ENCODE measurements around the gene TLX2. TPM values are rescaled to one million over a fixed set of nuclear protein-coding genes. Genes with fewer than 3 reads are reported as not detected.
A peak's percentile ranks its signal among the peaks of the same experiment; 100 is the strongest.

The TLX2 gene
- total and polyA plus RNA-seq, 2 of the 13 experiments (the other 11 are each of a cell fraction or from before 2014, with no cell fraction given), result 0.05 to 0.20 TPM

DNA sequence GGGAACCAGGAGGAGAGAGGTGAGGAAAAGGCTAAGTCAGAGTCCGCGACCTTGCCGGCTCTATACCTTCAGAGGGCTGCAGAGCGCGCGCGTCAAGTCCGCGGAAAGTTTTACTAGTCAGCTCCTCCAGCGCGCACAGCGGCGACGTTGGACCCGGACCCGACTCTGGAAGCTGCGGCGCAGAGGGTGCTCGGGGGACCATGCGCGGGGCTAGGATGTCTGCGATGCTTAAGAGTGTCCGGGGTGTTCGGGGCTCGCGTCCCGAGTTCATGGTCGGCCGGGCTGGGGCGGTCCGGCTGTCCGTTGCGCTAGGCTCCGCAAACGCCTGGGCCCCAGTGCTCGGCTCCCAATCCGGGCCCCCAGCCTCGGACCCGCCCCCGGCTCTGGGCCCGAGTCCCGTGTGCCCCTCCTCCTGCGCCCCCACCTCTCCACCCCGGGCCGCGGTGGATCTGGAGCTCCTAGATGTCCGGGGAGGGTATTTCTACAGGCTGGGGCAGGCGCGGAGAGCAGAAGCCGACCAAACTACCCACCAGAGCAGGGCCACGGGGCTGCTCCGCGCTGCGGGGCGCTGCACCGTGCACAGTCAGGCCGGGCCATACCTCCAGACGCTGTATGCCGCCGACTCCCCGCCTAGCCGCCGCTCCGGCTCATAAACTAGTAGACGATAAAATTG lies 14.8 kb upstream of the TLX2 start, which contains the start of gene LBX2 (continued):
- TF ChIP-seq ZFP91 (CRISPR knock-in tag; IDR thresholded peaks at IDR 0.05; ENCODE audit: borderline replicate concordance), result peak; percentile 60; the same call in 1 of the 2 replicates
- TF ChIP-seq ZNF446 (CRISPR knock-in tag; IDR thresholded peaks at IDR 0.05), result no peak
- peak in 1 of 2 experiments; percentile 25; a peak in 1 of 4 replicates for TF ChIP-seq HMGXB4 (CRISPR knock-in tag; IDR thresholded peaks at IDR 0.05; ENCODE audit: borderline replicate concordance in 1 of 2, low read depth in 1 of 2)
- 0 out of 2 replicates have a peak, but pooled peaks have one; percentile 48 for TF ChIP-seq ZNF776 (CRISPR knock-in tag; IDR thresholded peaks at IDR 0.05)
- no peak for TF ChIP-seq ZFP36 (IDR thresholded peaks at IDR 0.05; ENCODE audit: borderline replicate concordance, low read depth, low read length, partially characterized antibody)
- TF ChIP-seq ZSCAN25 (CRISPR knock-in tag; IDR thresholded peaks at IDR 0.05), result no peak
- no peak for TF ChIP-seq HDAC6 (IDR thresholded peaks at IDR 0.05; ENCODE audit: low read depth, low read length)
- no peak for TF ChIP-seq SIN3B (IDR thresholded peaks at IDR 0.05; ENCODE audit: low read length)
- TF ChIP-seq ZFY (CRISPR knock-in tag; IDR thresholded peaks at IDR 0.05), result peak; percentile 67
- TF ChIP-seq SAFB2 (CRISPR knock-in tag; IDR thresholded peaks at IDR 0.05; ENCODE audit: borderline replicate concordance, low read depth), result no peak
- TF ChIP-seq NKX3-1 (CRISPR knock-in tag; IDR thresholded peaks at IDR 0.05), result no peak
- TF ChIP-seq TAF1 (CRISPR knock-in tag; IDR thresholded peaks at IDR 0.05), result peak; percentile 29; the same call in 1 of the 2 replicates
- no peak for TF ChIP-seq KDM4B (CRISPR knock-in tag; IDR thresholded peaks at IDR 0.05)
- no peak for TF ChIP-seq MIER3 (CRISPR knock-in tag; IDR thresholded peaks at IDR 0.05; ENCODE audit: borderline replicate concordance)
- TF ChIP-seq DMAP1 (CRISPR knock-in tag; IDR thresholded peaks at IDR 0.05), result no peak
- TF ChIP-seq SUZ12 (IDR thresholded peaks at IDR 0.05; ENCODE audit: low read depth, low read length), result no peak
- peak; percentile 70 for TF ChIP-seq MAZ (IDR thresholded peaks at IDR 0.05; ENCODE audit: borderline replicate concordance, low read depth, low read length)
- peak; percentile 89 for TF ChIP-seq MAZ (CRISPR knock-in tag; IDR thresholded peaks at IDR 0.05; ENCODE audit: low read depth)
- TF ChIP-seq ZNF496 (CRISPR knock-in tag; IDR thresholded peaks at IDR 0.05; ENCODE audit: insufficient replicate concordance), result no peak
- TF ChIP-seq, protein P1, sequence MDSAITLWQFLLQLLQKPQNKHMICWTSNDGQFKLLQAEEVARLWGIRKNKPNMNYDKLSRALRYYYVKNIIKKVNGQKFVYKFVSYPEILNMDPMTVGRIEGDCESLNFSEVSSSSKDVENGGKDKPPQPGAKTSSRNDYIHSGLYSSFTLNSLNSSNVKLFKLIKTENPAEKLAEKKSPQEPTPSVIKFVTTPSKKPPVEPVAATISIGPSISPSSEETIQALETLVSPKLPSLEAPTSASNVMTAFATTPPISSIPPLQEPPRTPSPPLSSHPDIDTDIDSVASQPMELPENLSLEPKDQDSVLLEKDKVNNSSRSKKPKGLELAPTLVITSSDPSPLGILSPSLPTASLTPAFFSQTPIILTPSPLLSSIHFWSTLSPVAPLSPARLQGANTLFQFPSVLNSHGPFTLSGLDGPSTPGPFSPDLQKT (CRISPR knock-in tag; IDR thresholded peaks at IDR 0.05; ENCODE audit: borderline replicate concordance), result no peak
- no peak for TF ChIP-seq HOXD1 (CRISPR knock-in tag; IDR thresholded peaks at IDR 0.05)
- peak; percentile 61; the same call in 1 of the 2 replicates for TF ChIP-seq TBX2 (CRISPR knock-in tag; IDR thresholded peaks at IDR 0.05; ENCODE audit: borderline replicate concordance)
- TF ChIP-seq, protein P2, sequence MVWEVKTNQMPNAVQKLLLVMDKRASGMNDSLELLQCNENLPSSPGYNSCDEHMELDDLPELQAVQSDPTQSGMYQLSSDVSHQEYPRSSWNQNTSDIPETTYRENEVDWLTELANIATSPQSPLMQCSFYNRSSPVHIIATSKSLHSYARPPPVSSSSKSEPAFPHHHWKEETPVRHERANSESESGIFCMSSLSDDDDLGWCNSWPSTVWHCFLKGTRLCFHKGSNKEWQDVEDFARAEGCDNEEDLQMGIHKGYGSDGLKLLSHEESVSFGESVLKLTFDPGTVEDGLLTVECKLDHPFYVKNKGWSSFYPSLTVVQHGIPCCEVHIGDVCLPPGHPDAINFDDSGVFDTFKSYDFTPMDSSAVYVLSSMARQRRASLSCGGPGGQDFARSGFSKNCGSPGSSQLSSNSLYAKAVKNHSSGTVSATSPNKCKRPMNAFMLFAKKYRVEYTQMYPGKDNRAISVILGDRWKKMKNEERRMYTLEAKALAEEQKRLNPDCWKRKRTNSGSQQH (CRISPR knock-in tag; IDR thresholded peaks at IDR 0.05; ENCODE audit: low read depth), result no peak
- no peak for TF ChIP-seq FOXJ3 (CRISPR knock-in tag; IDR thresholded peaks at IDR 0.05; ENCODE audit: borderline replicate concordance)

Data from HepG2 (cell line).